ENCODE results near the gene FAM114A2.
A peak's percentile ranks its signal among the peaks of the same experiment; 100 is the strongest.

FAM114A2 gene

DNA sequence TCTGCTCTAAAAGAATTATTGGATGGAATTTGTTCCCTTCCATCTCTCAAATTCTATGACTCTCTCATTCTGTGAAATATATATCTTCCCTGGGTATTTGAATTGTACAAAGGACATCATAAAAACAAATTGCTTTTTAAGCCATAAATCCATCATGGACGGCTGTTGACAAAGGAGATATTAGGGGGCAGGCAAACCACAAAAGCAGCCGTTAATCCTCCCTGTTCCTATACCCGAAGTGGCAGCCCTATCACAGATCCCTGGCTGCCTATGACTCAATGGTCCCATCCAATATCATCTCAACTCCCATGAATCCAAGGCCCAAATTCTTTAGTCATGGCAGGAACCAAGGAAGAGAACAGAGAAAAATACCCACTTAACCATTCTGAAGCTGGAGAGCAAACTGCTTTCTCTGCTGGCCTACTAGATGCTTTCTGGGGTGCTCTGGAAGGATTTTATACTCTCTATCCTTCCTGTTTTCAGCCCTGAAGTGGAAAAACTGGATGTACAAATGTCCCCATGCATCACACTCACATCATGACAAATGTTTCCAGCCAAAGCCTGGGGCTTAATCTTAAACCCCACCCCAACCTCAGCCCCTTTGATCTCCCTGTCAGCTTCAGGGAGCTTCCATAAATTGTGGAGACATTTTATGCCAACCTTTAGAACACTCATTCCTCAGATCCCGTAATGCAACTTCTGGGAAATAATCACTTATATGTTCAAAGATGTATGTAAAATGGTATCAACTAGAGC is 59.5 kb downstream of the FAM114A2 start:
- H3K4me3 Mint-ChIP-seq: no peak overlapping the region
- H3K4me1 Mint-ChIP-seq: peaks cover 4% of the 10 kb centered on the region
- ATAC-seq: no peak
- no peaks in the 10 kb centered on the region for H3K36me3 Mint-ChIP-seq
- H3K9me3 Mint-ChIP-seq: no peaks in the 10 kb centered on the region
- no peak overlapping the region for H3K27ac Mint-ChIP-seq
- no peak for DNase-seq (ENCODE audit: low spot score in 2 of 2)

DNA sequence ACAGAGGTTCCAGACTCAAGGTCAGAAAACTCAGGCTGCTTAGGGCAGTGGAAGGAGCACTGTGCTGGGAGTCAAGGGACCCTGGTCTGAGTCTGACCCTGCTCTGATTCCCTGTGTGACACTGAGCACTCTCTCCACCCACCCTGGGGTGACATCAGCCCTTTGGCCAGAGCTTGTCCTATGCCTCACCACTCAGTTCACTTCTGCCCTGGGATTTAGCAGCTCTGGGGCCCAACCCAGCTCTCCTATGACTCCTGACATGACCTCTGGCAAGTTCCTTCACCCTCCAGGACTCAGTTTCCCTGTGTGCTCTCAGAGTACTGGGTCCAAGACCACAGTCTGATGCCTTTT is 63.9 kb downstream of the FAM114A2 start:
- Mint-ChIP-seq H3K9me3 (no peaks in the 10 kb centered on the region), H3K27ac (no peak overlapping the region), H3K4me1 (peaks cover 4% of the 10 kb centered on the region), H3K4me3 (no peak overlapping the region), H3K36me3 (no peaks in the 10 kb centered on the region)
- no peak for DNase-seq (ENCODE audit: low spot score in 2 of 2)
- peak; percentile 43 for ATAC-seq

- no peak for DNase-seq (ENCODE audit: low spot score in 2 of 2)
- no peaks in the 10 kb centered on the region for H3K9me3 Mint-ChIP-seq
- H3K4me3 Mint-ChIP-seq: no peak overlapping the region
Measured at GRCh38 chr5:153974131-153974812, 64.4 kb downstream of the FAM114A2 start.

DNA sequence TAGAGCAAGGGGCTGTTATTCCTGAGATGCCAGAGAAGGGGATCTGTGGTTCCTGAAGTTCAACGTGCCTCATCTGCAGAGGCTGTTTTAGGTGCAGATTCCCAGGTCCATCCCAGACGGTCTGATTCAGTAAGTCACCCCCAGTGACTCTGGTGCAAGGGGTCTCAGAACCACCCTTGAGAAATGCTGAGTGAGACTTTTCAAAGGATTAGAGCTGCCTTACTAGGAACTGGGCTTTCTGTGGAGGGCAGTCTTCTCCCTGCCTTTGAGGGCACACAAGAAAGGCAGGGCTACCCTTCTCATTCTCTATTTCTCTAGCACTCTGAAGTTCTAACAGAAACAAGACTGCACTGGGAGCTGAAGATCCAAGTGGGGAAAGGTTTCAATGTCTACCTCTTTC is 66.5 kb downstream of the FAM114A2 start:
- DNase-seq (ENCODE audit: low spot score in 2 of 2) (no peak), ATAC-seq (no peak)
- no peak overlapping the region for H3K4me3 Mint-ChIP-seq
- H3K4me1 Mint-ChIP-seq: peaks cover 4% of the 10 kb centered on the region
- no peaks in the 10 kb centered on the region for H3K9me3 Mint-ChIP-seq
- no peak overlapping the region for H3K27ac Mint-ChIP-seq
- no peaks in the 10 kb centered on the region for H3K36me3 Mint-ChIP-seq

More at GRCh38 chr5:153974131-153974812, 64.4 kb downstream of the FAM114A2 start:
- Mint-ChIP-seq H3K36me3 (no peaks in the 10 kb centered on the region), H3K27ac (no peak overlapping the region), H3K4me1 (peaks cover 4% of the 10 kb centered on the region)
- peak; percentile 49 for ATAC-seq

DNA sequence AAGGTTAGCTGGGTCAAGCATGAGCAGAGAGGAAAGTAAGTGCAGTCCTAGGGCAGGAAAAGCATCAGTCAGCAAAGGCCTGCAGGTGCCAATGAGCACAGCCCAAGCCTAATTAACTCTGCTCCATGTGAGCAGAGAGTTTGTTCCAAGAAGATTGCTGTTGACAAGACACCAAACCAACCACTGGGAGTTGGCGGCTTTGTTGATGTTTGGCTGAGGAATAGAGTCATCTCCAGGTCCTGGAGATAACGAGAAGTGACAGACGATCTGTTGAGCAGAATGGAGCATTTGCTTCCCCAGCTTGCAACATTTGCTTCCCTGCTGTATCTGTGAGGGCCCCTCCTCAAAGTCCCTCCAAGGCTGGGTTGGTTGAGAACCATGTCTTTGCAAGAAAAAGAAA is 68.2 kb downstream of the FAM114A2 start:
- ATAC-seq (no peak), DNase-seq (ENCODE audit: low spot score in 2 of 2) (no peak)
- Mint-ChIP-seq H3K4me1 (peaks cover 4% of the 10 kb centered on the region), H3K36me3 (no peaks in the 10 kb centered on the region), H3K9me3 (no peaks in the 10 kb centered on the region), H3K27ac (no peak overlapping the region), H3K4me3 (no peak overlapping the region)

DNA sequence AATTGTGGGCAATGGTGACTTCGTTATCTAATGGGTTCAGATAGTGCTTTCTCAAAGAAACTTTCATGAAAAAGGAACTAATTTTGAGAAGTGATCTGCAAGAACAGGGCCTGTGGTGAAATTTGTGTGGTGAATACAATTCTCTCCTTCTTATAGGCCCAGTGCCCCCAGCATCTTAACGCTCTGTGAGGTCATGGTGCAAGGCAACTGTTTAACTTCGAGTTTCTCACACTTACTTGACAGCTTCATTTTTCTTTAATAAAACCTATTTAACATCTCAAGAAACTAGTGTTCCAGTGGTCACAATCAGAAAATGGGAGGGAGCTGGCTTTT is 69.2 kb downstream of the FAM114A2 start:
- Mint-ChIP-seq H3K36me3 (no peaks in the 10 kb centered on the region), H3K27ac (no peak overlapping the region), H3K4me1 (peaks cover 5% of the 10 kb centered on the region), H3K4me3 (no peak overlapping the region), H3K9me3 (no peaks in the 10 kb centered on the region)
- no peak for DNase-seq (ENCODE audit: low spot score in 2 of 2)
- no peak for ATAC-seq

DNA sequence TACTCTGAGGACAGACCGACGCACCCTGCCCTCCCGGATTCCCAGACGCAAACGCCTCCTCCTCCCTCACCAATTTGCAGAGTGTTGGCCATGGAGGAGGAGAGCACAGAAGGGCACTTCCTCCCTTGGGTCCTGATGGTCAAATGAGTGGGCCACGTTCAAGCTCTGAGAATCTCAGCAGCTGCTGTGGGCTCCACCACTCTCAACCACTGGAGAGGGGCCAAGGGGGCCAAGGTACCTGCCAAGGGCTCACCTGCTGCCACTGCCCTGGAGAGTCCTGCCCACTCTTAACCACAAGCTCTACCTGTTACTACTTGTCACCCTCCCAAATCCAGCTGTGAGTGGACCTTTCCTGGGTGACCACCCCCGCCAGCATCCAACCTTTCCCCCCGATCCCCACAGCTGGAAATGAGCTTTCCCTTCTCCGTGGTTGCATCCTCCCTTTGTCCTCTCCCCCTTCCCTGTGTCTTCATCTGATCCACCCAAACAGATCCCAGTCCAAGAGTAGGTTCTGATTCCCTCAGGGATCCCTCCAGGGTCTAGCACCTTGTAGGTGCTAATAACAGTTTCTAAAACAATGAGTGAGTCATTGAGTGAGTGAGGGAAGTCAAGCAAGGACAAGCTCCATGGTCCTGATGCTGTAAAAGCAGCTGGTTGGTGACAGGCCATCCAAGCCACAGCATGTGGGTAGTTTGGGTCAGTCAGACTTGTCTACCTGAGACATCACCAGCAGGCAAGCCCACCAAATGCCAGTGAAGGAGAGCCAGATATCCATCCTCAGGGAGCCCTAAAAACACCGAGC is 69.7 kb downstream of the FAM114A2 start:
- Mint-ChIP-seq H3K4me1 (peaks cover 5% of the 10 kb centered on the region), H3K27ac (no peak overlapping the region), H3K9me3 (no peaks in the 10 kb centered on the region), H3K36me3 (no peaks in the 10 kb centered on the region), H3K4me3 (no peak overlapping the region)
- no peak for ATAC-seq
- DNase-seq (ENCODE audit: low spot score in 2 of 2): no peak

- Mint-ChIP-seq H3K36me3 (no peaks in the 10 kb centered on the region), H3K9me3 (no peaks in the 10 kb centered on the region), H3K4me3 (no peak overlapping the region), H3K27ac (peak overlapping the region; percentile 45), H3K4me1 (peaks cover 17% of the 10 kb centered on the region)
- DNase-seq (ENCODE audit: low spot score in 2 of 2) (peak; percentile 26 to 65), ATAC-seq (peak; percentile 57)
Measured at GRCh38 chr5:153964880-153965645, 73.6 kb downstream of the FAM114A2 start.

DNA sequence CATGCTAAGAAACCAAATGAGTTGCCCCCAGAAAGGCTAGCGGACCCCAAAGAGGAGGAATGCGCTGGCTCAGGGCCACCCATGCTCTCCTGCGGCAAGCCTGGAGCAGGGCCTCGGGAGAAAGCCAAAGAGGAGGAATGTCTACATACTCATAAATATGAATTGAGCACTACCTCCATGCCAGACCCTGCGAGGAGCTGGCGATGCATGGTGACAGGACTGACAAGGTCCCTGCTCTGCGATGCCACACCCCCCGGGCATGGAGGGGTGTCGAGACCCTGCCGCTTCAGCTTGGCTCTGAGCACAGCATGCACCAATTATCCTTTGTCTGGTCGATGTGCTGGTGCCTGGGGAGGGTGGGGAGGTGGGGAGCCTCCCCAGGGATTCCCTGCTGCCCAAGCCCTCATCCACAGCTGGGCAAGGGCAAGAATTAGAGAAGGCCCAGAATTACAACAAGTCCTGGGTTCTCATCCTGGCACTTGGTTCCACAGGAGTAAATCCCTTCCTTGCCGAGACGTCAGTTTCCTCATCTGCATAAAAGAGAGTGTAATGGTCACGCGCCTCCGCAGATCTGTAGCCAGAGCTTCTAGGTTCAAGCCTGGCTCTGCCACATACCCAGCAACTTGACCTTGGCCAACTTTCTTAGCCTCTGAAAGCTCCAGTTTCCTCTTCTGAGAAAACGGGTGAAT is 74.4 kb downstream of the FAM114A2 start:
- H3K4me1 Mint-ChIP-seq: peaks cover 25% of the 10 kb centered on the region
- no peaks in the 10 kb centered on the region for H3K9me3 Mint-ChIP-seq
- no peak overlapping the region for H3K4me3 Mint-ChIP-seq
- ATAC-seq (no peak), DNase-seq (ENCODE audit: low spot score in 2 of 2) (no peak)
- peak overlapping the region; percentile 45 for H3K27ac Mint-ChIP-seq
- H3K36me3 Mint-ChIP-seq: no peaks in the 10 kb centered on the region

DNA sequence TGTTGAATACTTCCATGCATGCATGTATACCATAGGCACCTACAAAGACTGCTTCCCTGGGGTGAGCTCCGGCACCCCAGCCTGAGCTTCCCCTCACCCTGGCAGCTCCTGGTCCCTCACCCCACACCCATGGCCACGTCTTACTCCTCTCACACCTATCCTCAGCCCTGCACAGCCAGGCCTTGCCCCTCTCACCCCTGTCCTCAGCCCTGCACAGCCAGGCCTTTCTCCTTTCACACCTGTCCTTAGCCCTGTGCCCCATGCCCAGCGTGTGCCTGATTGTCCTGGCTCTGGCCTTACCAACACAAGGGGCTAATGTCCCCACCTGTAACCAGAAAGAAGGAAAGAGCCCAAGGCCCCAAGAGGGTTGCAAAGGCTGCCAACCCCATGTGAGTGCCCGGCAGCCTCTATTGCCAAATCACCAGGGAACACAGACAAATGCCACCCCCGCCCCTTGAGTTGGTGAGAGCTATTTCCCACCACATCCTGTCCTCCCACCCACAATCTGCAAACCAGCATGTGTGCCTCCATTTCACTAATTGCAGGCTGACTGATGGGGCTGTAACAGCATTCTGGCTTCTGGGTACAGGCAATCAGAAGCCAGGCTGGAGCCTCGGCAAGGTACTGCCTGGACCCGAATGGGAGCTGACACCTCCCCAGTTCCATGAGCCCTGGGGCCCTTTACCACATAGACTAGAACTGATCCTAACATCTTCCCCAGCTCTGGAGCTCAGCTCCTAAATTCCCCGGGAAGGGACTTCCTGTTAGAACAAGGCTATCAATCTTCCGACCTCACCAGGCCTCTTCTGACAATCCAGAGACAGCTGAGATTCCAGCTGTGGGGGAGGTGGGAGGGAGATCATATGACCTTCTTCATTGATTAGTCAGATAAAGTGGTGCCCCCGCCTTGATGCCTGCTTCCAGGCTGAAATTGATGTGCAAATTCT is 78.2 kb downstream of the FAM114A2 start:
- peaks cover 27% of the 10 kb centered on the region for H3K4me1 Mint-ChIP-seq
- peak overlapping the region; percentile 12 for H3K4me3 Mint-ChIP-seq
- no peaks in the 10 kb centered on the region for H3K9me3 Mint-ChIP-seq
- H3K36me3 Mint-ChIP-seq: no peaks in the 10 kb centered on the region
- ATAC-seq (peak; percentile 74), DNase-seq (ENCODE audit: low spot score in 2 of 2) (no peak)
- peak overlapping the region; percentile 74 for H3K27ac Mint-ChIP-seq

DNA sequence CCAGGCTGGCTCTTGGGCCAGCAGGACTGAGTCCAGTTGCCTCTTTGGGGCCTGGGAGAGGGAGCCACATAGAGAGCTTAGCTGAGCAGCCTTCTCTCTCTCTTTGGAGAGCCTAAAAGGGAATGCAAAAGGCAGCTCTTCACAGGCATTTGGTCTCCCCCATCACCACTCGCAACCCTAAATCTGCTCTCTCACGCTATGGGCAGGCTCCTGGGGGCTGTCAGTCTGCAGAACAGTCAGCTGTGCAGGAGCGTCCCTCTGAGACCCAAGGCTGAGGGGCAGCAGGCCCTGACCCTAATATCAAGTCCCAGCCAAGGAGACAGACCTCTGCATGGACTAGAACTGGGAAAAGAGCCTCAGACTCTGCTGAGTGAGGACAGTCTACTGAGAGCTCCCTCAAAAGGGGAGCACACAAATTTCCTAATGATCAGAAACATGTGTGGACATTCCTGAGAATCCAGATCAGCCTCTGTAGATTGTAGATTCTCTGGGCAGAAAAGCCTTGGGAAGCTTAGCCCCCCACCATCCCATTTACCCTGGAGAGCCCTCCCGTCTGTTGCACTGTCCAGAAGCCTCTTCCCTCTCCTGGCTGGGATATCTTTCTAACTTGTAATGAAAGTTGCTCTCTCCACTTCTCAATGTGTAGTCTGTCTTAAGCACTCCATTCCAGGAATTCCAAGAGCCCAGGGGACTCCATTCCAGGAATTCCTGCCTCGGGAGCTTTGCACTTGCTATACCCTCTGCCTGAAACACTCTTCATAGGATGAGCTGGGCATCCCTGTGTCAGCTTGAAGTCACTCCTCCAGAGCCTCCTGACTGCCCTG is 79.4 kb downstream of the FAM114A2 start:
- Mint-ChIP-seq H3K9me3 (no peaks in the 10 kb centered on the region), H3K36me3 (no peaks in the 10 kb centered on the region), H3K4me1 (peaks cover 22% of the 10 kb centered on the region), H3K27ac (peak overlapping the region; percentile 74), H3K4me3 (no peak overlapping the region)
- DNase-seq (ENCODE audit: low spot score in 2 of 2) (no peak), ATAC-seq (peak; percentile 27)

DNA sequence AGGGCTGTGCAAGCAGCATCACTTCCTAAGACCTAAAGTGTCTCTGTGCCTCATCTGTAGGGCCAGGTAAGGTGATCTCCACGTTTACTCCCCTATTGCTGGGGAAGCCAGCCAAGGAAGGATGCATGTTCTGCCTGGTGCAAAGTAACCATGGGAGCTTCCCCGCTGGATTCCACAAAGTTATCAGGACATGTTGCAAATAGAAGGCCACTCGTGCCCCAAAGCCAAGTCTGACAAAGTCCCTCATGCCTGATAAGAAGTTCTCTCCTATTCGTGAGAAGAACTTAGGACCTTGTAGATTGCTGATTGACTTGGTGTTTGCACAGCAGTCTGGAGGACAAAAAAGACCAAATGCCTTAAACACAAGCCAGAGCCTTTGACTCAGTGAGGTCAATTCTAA is 81.5 kb downstream of the FAM114A2 start:
- H3K4me1 Mint-ChIP-seq: peaks cover 22% of the 10 kb centered on the region
- H3K9me3 Mint-ChIP-seq: no peaks in the 10 kb centered on the region
- ATAC-seq: no peak
- no peak overlapping the region for H3K4me3 Mint-ChIP-seq
- DNase-seq (ENCODE audit: low spot score in 2 of 2): no peak
- no peak overlapping the region for H3K27ac Mint-ChIP-seq
- H3K36me3 Mint-ChIP-seq: no peaks in the 10 kb centered on the region

- no peak for ATAC-seq
- Mint-ChIP-seq H3K4me1 (no peaks in the 10 kb centered on the region), H3K36me3 (no peaks in the 10 kb centered on the region), H3K9me3 (no peaks in the 10 kb centered on the region), H3K4me3 (no peak overlapping the region), H3K27ac (no peak overlapping the region)
- DNase-seq (ENCODE audit: low spot score in 2 of 2): no peak
Measured at GRCh38 chr5:153953411-153953810, 85.3 kb downstream of the FAM114A2 start.

Data from stimulated activated effector memory CD8-positive, alpha-beta T cell treated with anti-CD3 and anti-CD28 coated beads, Interleukin-12 subunit alpha, Interleukin-12 subunit beta, amount 100 ng/mL, for 72 hours (primary cell).